Measurements from ENCODE around the gene TRPM1. TPM values are rescaled to one million over a fixed set of nuclear protein-coding genes. Genes with fewer than 3 reads are reported as not detected.

Gene TRPM1
- total and polyA plus RNA-seq, 4 donors, result 0.09 TPM; not detected in 3

GRCh38 chr15:31019986-31020385 is 81.5 kb downstream of the TRPM1 start:
- Histone ChIP-seq H3K9me3 (ENCODE audit: control insufficient read depth in 4 of 4, insufficient read depth in 3 of 4, low read length in 3 of 4) (no peaks in the 10 kb centered on the region), H3K4me3 (no peak overlapping the region), H3K27ac (ENCODE audit: low read depth in 1 of 2, low read length in 1 of 2) (no peak overlapping the region), H3K4me1 (ENCODE audit: control insufficient read depth in 5 of 5, insufficient read depth in 5 of 5, low read length in 5 of 5) (peaks cover 0 to 7% (median 0%) of the 10 kb centered on the region in 5 donors), H3K27me3 (ENCODE audit: control insufficient read depth in 3 of 3, insufficient read depth in 3 of 3, low read length in 2 of 3) (no peaks in the 10 kb centered on the region), H3K36me3 (ENCODE audit: control insufficient read depth in 4 of 4, insufficient read depth in 4 of 4, low read length in 4 of 4) (no peaks in the 10 kb centered on the region), H3K9ac (ENCODE audit: insufficient read depth in 1 of 2, low read length in 2 of 2) (no peak overlapping the region)
- no peak for TF ChIP-seq CTCF (IDR thresholded peaks at IDR 0.05; ENCODE audit: control extremely low read depth, extremely low read depth)
- no peak for DNase-seq
- no peak for ATAC-seq (ENCODE audit: insufficient read depth, low FRiP score)
- 84 to 89% methylated on average over 3 of the region's 3 CpGs for WGBS, 2 donors

GRCh38 chr15:31017311-31017710 is 84.2 kb downstream of the TRPM1 start:
- TF ChIP-seq CTCF (IDR thresholded peaks at IDR 0.05; ENCODE audit: control extremely low read depth, extremely low read depth), result no peak
- Histone ChIP-seq H3K9ac (ENCODE audit: insufficient read depth in 1 of 2, low read length in 2 of 2) (no peak overlapping the region), H3K4me1 (ENCODE audit: control insufficient read depth in 5 of 5, insufficient read depth in 5 of 5, low read length in 5 of 5) (no peaks in the 10 kb centered on the region), H3K27me3 (ENCODE audit: control insufficient read depth in 3 of 3, insufficient read depth in 3 of 3, low read length in 2 of 3) (no peaks in the 10 kb centered on the region), H3K36me3 (ENCODE audit: control insufficient read depth in 4 of 4, insufficient read depth in 4 of 4, low read length in 4 of 4) (no peaks in the 10 kb centered on the region), H3K27ac (ENCODE audit: low read depth in 1 of 2, low read length in 1 of 2) (no peak overlapping the region), H3K4me3 (no peak overlapping the region), H3K9me3 (ENCODE audit: control insufficient read depth in 4 of 4, insufficient read depth in 3 of 4, low read length in 3 of 4) (peaks cover 0 to 4% (median 1%) of the 10 kb centered on the region in 4 donors)
- 81 to 93% methylated on average over 1 of the region's 1 CpG for WGBS, 2 donors
- DNase-seq (no peak), ATAC-seq (ENCODE audit: insufficient read depth, low FRiP score) (no peak)

GRCh38 chr15:31016446-31016915 is 85.0 kb downstream of the TRPM1 start:
- ATAC-seq (ENCODE audit: insufficient read depth, low FRiP score), result no peak
- no peak overlapping the region for H3K9ac ChIP-seq (ENCODE audit: insufficient read depth in 1 of 2, low read length in 2 of 2)

More at GRCh38 chr15:31016446-31016915, 85.0 kb downstream of the TRPM1 start:
- no peaks in the 10 kb centered on the region for H3K27me3 ChIP-seq (ENCODE audit: control insufficient read depth in 3 of 3, insufficient read depth in 3 of 3, low read length in 2 of 3)
- H3K9me3 ChIP-seq (ENCODE audit: control insufficient read depth in 4 of 4, insufficient read depth in 3 of 4, low read length in 3 of 4), result peaks cover 0 to 8% (median 1%) of the 10 kb centered on the region in 4 donors
- H3K4me3 ChIP-seq, result no peak overlapping the region
- no peak for TF ChIP-seq CTCF (IDR thresholded peaks at IDR 0.05; ENCODE audit: control extremely low read depth, extremely low read depth)
- WGBS, 2 donors, result 46 to 68% methylated on average over 3 of the region's 3 CpGs
- no peaks in the 10 kb centered on the region for H3K4me1 ChIP-seq (ENCODE audit: control insufficient read depth in 5 of 5, insufficient read depth in 5 of 5, low read length in 5 of 5)
- H3K27ac ChIP-seq (ENCODE audit: low read depth in 1 of 2, low read length in 1 of 2), result no peak overlapping the region
- no peak for DNase-seq
- H3K36me3 ChIP-seq (ENCODE audit: control insufficient read depth in 4 of 4, insufficient read depth in 4 of 4, low read length in 4 of 4), result no peaks in the 10 kb centered on the region

Measured in lung (tissue), 12 donors.